ENCODE data around the gene KCNIP3.

The KCNIP3 gene

DNA sequence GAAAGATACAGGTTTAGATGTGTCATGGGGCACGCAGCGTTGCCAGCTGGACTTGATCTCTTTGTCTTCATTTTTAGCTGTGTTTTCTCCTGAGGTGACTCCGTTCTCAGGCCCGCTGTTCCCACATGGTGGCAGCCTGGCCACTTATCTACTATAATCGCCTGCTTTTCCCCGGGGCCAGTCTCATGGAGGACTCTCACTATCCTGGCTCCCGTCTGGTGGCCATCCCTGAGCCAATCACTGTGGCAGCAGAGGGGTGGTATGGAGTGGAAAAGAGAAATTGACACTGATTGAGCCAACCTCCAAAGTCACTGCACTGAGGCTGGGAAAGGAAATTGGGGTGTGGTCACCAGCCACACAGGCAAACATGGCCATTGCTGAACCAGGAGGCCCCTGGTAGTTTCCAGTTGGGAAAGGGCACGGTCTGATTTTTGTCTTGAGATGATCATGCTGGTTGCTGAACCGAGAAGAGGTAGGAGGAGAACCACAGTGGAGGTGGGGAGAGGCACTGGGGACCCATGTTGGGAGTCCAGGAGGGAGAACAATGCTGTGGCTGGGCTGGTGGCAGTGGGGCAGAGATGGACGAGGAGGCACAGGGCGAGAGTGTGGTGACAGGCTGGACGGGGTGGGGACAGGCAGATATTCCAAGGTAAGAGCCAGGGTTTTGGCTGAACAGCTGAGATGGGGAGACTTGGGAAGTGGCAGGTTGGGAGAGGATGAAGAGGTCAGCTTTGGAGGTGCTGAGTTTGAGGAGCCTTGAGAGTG lies 45.6 kb downstream of the KCNIP3 start:
- Histone ChIP-seq H3K4me3 (ENCODE audit: severe bottlenecking) (no peak overlapping the region), H3K4me1 (ENCODE audit: insufficient read depth, poor library complexity, severe bottlenecking) (no peaks in the 10 kb centered on the region), H3K36me3 (ENCODE audit: low read depth) (no peaks in the 10 kb centered on the region), H3K9me3 (ENCODE audit: severe bottlenecking) (no peaks in the 10 kb centered on the region), H3K27me3 (ENCODE audit: insufficient read depth, poor library complexity, severe bottlenecking) (no peaks in the 10 kb centered on the region), H3K27ac (ENCODE audit: poor library complexity, severe bottlenecking) (no peak overlapping the region)
- TF ChIP-seq CTCF (IDR thresholded peaks at IDR 0.05; ENCODE audit: poor library complexity, severe bottlenecking) = no peak
- DNase-seq (ENCODE audit: low spot score) (peak; percentile 34), ATAC-seq (ENCODE audit: low read depth) (no peak)

DNA sequence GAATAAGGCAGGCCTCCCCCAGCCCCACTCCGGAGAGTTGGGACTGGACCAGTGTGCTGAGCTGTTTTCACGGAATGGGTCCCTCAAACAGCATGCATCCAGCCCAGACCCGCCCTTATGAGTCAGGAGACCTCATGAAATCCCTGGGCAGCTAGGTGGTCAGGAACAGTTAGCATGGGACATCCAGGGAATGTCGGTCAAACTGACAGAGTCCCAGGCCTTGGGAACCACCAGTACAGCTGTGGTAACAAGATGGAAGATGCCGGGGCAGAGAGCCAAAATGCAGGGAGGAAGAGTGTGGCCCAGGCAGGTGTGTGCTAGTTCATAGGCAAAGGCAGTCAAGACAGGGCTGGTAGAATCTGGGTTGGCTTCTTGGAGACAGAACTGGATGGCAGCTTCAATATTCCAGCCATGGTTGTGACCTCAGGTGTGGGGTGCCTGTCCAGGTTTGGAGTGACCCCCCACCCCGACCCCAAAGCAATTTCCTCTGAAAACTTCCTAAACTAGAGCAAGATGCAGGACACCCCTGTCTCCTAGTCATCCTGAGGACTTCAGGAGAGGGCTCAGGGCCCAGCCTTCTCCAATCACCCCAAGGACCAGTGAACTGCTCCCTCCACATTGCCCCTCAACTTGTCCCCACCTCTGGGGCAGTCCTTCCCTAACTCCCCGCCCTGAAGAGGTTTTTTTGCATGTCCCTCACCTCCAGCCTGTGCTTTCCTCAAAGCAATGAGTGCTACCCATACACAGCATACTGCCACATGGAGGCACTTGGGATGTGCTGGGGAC lies 46.5 kb downstream of the KCNIP3 start:
- no peak for TF ChIP-seq CTCF (IDR thresholded peaks at IDR 0.05; ENCODE audit: poor library complexity, severe bottlenecking)
- H3K27me3 ChIP-seq (ENCODE audit: insufficient read depth, poor library complexity, severe bottlenecking) = no peaks in the 10 kb centered on the region

GRCh38 chr2:95344215-95344583 lies 47.1 kb downstream of the KCNIP3 start:
- no peak for TF ChIP-seq CTCF (IDR thresholded peaks at IDR 0.05; ENCODE audit: poor library complexity, severe bottlenecking)
- DNase-seq (ENCODE audit: low spot score) = peak; percentile 25
- no peaks in the 10 kb centered on the region for H3K27me3 ChIP-seq (ENCODE audit: insufficient read depth, poor library complexity, severe bottlenecking)

More for the DNA sequence above, 46.5 kb downstream of the KCNIP3 start:
- H3K36me3 ChIP-seq (ENCODE audit: low read depth) = no peaks in the 10 kb centered on the region
- H3K4me1 ChIP-seq (ENCODE audit: insufficient read depth, poor library complexity, severe bottlenecking) = no peaks in the 10 kb centered on the region
- DNase-seq (ENCODE audit: low spot score) = peak; percentile 59
- no peaks in the 10 kb centered on the region for H3K9me3 ChIP-seq (ENCODE audit: severe bottlenecking)
- ATAC-seq (ENCODE audit: low read depth) = peak; percentile 35; the same call in 2 of the 3 replicates
- no peak overlapping the region for H3K4me3 ChIP-seq (ENCODE audit: severe bottlenecking)
- H3K27ac ChIP-seq (ENCODE audit: poor library complexity, severe bottlenecking) = no peak overlapping the region

GRCh38 chr2:95344656-95345055 lies 47.5 kb downstream of the KCNIP3 start:
- Histone ChIP-seq H3K9me3 (ENCODE audit: severe bottlenecking) (no peaks in the 10 kb centered on the region), H3K4me3 (ENCODE audit: severe bottlenecking) (no peak overlapping the region), H3K36me3 (ENCODE audit: low read depth) (no peaks in the 10 kb centered on the region), H3K4me1 (ENCODE audit: insufficient read depth, poor library complexity, severe bottlenecking) (no peaks in the 10 kb centered on the region), H3K27me3 (ENCODE audit: insufficient read depth, poor library complexity, severe bottlenecking) (no peaks in the 10 kb centered on the region), H3K27ac (ENCODE audit: poor library complexity, severe bottlenecking) (no peak overlapping the region)
- TF ChIP-seq CTCF (IDR thresholded peaks at IDR 0.05; ENCODE audit: poor library complexity, severe bottlenecking) = no peak
- DNase-seq (ENCODE audit: low spot score) (peak; percentile 18), ATAC-seq (ENCODE audit: low read depth) (no peak)

More at GRCh38 chr2:95344215-95344583, 47.1 kb downstream of the KCNIP3 start:
- Histone ChIP-seq H3K4me1 (ENCODE audit: insufficient read depth, poor library complexity, severe bottlenecking) (no peaks in the 10 kb centered on the region), H3K9me3 (ENCODE audit: severe bottlenecking) (no peaks in the 10 kb centered on the region), H3K4me3 (ENCODE audit: severe bottlenecking) (no peak overlapping the region), H3K36me3 (ENCODE audit: low read depth) (no peaks in the 10 kb centered on the region), H3K27ac (ENCODE audit: poor library complexity, severe bottlenecking) (no peak overlapping the region)
- ATAC-seq (ENCODE audit: low read depth) = no peak
